Measurements from ENCODE around the gene REC114. TPM values are rescaled to one million over a fixed set of nuclear protein-coding genes. Genes with fewer than 3 reads are reported as not detected.

The REC114 gene
- total RNA-seq, 1 experiment from 2014 or later, result not detected

DNA sequence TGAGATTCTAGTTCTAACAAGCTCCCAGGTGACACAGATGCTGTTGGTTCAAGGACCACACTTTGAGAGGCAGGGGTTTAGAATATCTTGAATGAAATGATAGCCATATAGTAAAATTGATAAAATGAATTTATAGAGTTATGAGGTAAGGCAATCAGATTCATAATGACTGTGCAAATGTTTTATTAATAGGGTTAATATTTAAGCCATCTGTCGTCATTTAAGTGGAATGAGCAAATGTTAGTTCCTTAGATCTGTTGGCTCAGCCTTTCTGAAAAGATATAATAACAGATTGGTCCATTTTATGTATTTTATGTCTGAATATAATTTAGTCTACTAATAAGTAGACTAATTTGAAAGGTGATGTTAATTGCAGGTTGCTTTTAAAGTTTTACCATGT is 12.9 kb downstream of the REC114 start:
- Histone ChIP-seq H3K27me3 (ENCODE audit: insufficient read depth, low read length) (no peaks in the 10 kb centered on the region), H3K36me3 (ENCODE audit: control insufficient read depth in 1 of 2, insufficient read depth in 2 of 2, low read length in 2 of 2) (no peaks in the 10 kb centered on the region), H3K9me3 (ENCODE audit: control insufficient read depth in 1 of 2, insufficient read depth in 1 of 2, low read depth in 1 of 2, low read length in 2 of 2) (no peaks in the 10 kb centered on the region), H3K9ac (ENCODE audit: low read length) (no peak overlapping the region), H3K4me3 (replicated peaks in 1 of 2; ENCODE audit: low read depth in 1 of 2, low read length in 2 of 2) (no peak overlapping the region), H3K27ac (ENCODE audit: low read depth, low read length) (no peak overlapping the region), H2AFZ (ENCODE audit: low read depth, low read length, poor library complexity, severe bottlenecking) (no peak overlapping the region), H3K4me1 (ENCODE audit: control insufficient read depth in 1 of 2, insufficient read depth in 2 of 2, low read length in 2 of 2) (no peaks in the 10 kb centered on the region), H3K4me2 (ENCODE audit: low read length) (no peak overlapping the region), H3K9me2 (ENCODE audit: insufficient read depth) (no peaks in the 10 kb centered on the region), H3K79me2 (ENCODE audit: insufficient read depth, low read length) (no peaks in the 10 kb centered on the region), H4K20me1 (ENCODE audit: insufficient read depth) (no peaks in the 10 kb centered on the region)
- CTCF ChIA-PET, result interaction anchor here (1.4 kb wide), 1 partner anchor 8 kb away, joined by 4 read pairs; no protein-coding TSS in a partner anchor
- POLR2A ChIA-PET, result interaction anchor here (1.1 kb wide), 1 partner anchor 15 kb away, joined by 3 read pairs; no protein-coding TSS in a partner anchor
- RAD21 ChIA-PET (ENCODE audit: low non-redundant PET in 1 of 2, low total read pairs in 2 of 2, uncharacterized antibody in 2 of 2, unreplicated experiment in 2 of 2), result no interaction called here
- DNase-seq (ENCODE audit: low read depth, low spot score) (no peak), ATAC-seq (no peak)
- no peak for TF ChIP-seq ELF1 (IDR thresholded peaks at IDR 0.05; ENCODE audit: borderline replicate concordance, low read depth)
- no peak for TF ChIP-seq EGR1 (IDR thresholded peaks at IDR 0.05; ENCODE audit: low read depth)
- TF ChIP-seq FOSL1 (IDR thresholded peaks at IDR 0.05; ENCODE audit: low read depth), result no peak
- no peak for TF ChIP-seq REST (IDR thresholded peaks at IDR 0.05; ENCODE audit: low read depth)
- no peak for TF ChIP-seq ZNF274 (IDR thresholded peaks at IDR 0.05; ENCODE audit: low read depth, low read length)
- TF ChIP-seq SP1 (IDR thresholded peaks at IDR 0.05; ENCODE audit: low read depth), result no peak
- no peak for TF ChIP-seq TCF7L2 (IDR thresholded peaks at IDR 0.05; ENCODE audit: borderline replicate concordance, extremely low read depth, insufficient read depth, insufficient read length)
- no TSS peak for BruUV-seq (replicated peaks)
- intact Hi-C loops (cut with micrococcal nuclease), result no loop called here
